Vein endothelial cell (primary cell): ENCODE results near the gene CHERP. TPM values are rescaled to one million over a fixed set of nuclear protein-coding genes. Genes with fewer than 3 reads are reported as not detected.

Experiments
- small RNA-seq: library from RNA; depleted of rRNA; stranded (forward); fragments of <200 nt; gene quantifications from one replicate; pipeline ENCODE3, GENCODE V24; 2012
- total RNA-seq: library from RNA; depleted of rRNA; stranded (reverse); fragments of >200 nt; gene quantifications from 2 replicates; pipeline ENCODE4 v1.2.3, GENCODE V29; 2012

The CHERP gene
- 9.5 and 12.4 TPM in 2 replicates for total RNA-seq

GRCh38 chr19:16542045-16542909 is at the start of gene CHERP:
CHERP (minus strand) TSS chr19:16542437; CDS start chr19:16542378, 59 bp downstream.

DNA sequence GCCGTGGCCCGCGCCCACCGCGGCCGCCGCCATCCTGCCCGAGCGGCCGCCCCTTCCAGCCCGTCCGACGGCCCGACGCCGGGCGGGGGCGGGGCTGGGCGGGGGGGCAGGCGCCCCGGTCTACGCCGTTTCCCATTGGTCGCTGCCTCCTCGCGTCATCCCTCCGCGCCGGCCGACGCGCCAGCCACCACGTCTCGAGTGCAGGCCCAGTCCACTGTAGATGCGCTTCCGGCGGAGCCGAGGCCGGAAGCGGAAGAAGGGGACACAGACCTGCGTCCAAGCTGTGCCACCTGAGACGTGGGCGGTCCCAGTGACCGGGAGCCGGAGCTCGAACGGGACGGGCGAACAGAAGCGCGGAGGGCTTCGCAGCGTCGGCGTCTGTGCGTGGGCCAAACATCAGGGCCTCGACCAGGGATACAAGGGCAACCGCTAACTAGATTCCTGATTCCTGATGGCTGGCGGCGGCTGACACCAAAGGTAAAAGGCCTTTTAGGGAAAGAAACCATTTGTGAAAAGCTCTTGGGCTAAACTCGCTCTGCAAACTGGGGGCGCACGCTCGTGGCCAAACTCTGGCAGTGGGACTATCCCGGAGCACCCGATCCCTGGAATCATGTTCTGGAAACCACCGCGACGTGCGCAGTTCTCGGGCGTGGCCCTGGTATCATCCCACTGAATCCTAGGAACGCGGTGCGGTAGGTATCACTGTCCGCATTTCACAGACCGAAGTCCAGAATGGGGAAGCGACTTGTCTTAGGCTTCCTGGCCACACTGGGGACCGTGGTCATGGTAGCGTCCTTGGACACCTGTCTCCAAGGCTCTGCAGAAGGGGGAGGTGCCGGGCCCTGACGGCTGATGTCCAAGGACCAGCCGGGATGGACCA is 30.3 kb upstream of the CHERP start, which contains the start of gene SLC35E1:
Gene SLC35E1, minus strand, starts transcription at position 84 of the 880 bp plus-strand sequence. Its CDS starts 51 bp downstream, at position 33.

GRCh38 chr19:16495982-16496612 is 46.1 kb downstream of the CHERP start, which contains the start of the genes C19orf44 and CALR3:
C19orf44 (plus strand) TSS chr19:16496394; CDS start chr19:16500793, 4,399 bp downstream.
CALR3 (minus strand) TSS chr19:16496167; CDS start chr19:16496129, 38 bp downstream.

Small RNA genes lying within 50 kb of the gene (small RNA-seq; reads per million reads assigned to genes)
- gene RN7SL146P: not detected

Other genes with a start within 250 kb of the CHERP start
- gene KLF2, start 217.6 kb downstream of the CHERP start, total RNA-seq: 4.2 and 9.5 TPM in 2 replicates
- 15.0 and 16.5 TPM in 2 replicates for gene EPS15L1, start 70.5 kb downstream of the CHERP start, total RNA-seq
- not detected in 2 replicates for gene CALR3, start 46.3 kb downstream of the CHERP start, total RNA-seq
- 3.8 and 4.9 TPM in 2 replicates for gene C19orf44, start 46.0 kb downstream of the CHERP start, total RNA-seq
- 32.3 and 41.2 TPM in 2 replicates for gene SLC35E1, start 30.0 kb upstream of the CHERP start, total RNA-seq
- gene MED26, start 85.8 kb upstream of the CHERP start, total RNA-seq: 9.1 and 12.4 TPM in 2 replicates
- 54.3 and 55.5 TPM in 2 replicates for gene SMIM7, start 117.7 kb upstream of the CHERP start, total RNA-seq
- gene TMEM38A, start 118.7 kb upstream of the CHERP start, total RNA-seq: 1.7 and 3.6 TPM in 2 replicates
- gene NWD1, start 177.4 kb upstream of the CHERP start, total RNA-seq: not detected in 2 replicates